Activated CD4-positive, alpha-beta T cell treated with anti-CD3 and anti-CD28 coated beads for 24 hours (primary cell): ENCODE results near the gene LEO1.

Experiments used
- DNase-seq, 2 donors: peaks; one replicate each; pipeline ENCODE4 v3.0.0-alpha.2; 2020; ENCODE audit warnings: low read depth in 2 of 2

LEO1 gene

GRCh38 chr15:51931016-51931415 lies 40.6 kb downstream of the LEO1 start:
- no peak for DNase-seq

DNA sequence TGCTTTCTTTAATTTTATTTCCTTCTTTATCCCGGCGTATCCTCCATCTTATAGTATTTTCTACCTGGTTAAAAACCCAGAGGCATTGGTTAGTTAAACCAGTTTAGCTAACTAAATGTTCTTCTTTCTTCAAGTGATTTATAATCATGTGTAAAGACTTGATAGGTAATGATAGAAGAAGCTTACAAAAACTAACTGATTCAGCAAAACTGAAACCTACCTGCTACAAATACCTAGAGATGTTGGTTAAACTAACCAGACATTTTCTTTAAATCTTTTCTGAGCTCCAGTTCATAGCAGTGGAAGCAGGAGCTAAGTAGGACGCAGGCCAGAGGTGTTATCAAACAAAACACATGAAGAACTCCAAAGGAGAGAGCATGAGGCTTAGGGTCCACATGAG lies 44.8 kb downstream of the LEO1 start:
- no peak for DNase-seq

- DNase-seq: no peak
Measured at GRCh38 chr15:51924156-51925068, 47.2 kb downstream of the LEO1 start.

DNA sequence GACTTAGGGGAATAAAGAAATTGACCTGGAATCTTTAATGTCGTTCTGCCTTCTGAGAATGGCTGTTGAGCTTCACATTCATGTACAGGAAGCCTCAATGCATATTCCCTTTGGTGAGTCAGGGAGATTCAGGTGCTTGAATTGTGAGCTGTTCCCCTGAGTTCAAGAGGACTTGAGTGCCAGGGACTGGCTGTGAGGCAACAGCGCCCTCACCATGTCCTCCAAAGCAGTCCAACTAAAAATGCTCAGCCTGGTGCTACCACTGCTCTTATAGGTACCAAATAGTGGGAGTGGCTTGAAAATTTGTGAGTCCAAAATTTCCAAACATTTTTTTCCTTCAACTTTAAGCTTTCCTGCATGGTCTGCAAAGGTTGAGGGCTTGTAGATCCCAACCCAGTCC lies 54.1 kb downstream of the LEO1 start:
- DNase-seq: no peak

- no peak for DNase-seq
Measured at GRCh38 chr15:51912528-51912927, 59.0 kb downstream of the LEO1 start.

GRCh38 chr15:51909584-51909983 lies 62.0 kb downstream of the LEO1 start:
- DNase-seq: no peak

- DNase-seq: no peak
Measured at GRCh38 chr15:51908316-51908715, 63.3 kb downstream of the LEO1 start.

DNA sequence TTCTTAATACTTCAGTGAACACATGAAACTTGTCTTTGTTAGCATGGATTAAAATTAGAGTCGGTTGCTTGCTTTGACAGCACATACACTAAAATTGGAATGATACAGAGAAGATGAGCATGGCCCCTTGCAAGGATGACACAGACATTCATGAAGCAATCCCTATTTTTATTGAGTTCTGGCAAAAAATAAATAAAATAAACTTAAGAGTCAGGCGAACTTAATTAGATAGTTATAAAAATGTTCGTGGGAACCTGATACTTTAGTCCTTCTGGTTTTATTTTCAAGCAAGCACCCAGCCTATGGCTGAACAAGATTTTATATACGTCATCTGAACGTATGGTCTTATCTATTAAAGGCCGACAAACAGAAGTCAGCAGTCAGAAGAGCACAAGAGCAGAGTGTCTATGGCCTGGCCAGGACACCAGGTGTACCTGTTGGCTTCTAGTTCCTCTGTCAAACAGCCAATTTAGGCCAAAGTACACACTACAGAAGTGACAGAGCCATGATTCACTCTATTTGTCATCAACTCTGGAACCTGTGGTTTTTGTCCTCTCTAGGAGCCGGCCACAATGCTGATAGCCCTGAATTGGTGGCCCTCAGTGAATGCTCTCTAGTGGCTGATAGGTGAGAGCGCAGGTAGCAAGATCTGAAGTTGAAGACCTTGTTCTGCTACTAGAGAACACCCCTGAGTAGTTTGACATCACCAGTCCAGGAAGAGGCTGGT lies 64.3 kb downstream of the LEO1 start:
- no peak for DNase-seq

- no peak for DNase-seq
Measured at GRCh38 chr15:51904931-51905330, 66.6 kb downstream of the LEO1 start.

GRCh38 chr15:51904421-51904820 lies 67.2 kb downstream of the LEO1 start:
- DNase-seq: no peak

DNA sequence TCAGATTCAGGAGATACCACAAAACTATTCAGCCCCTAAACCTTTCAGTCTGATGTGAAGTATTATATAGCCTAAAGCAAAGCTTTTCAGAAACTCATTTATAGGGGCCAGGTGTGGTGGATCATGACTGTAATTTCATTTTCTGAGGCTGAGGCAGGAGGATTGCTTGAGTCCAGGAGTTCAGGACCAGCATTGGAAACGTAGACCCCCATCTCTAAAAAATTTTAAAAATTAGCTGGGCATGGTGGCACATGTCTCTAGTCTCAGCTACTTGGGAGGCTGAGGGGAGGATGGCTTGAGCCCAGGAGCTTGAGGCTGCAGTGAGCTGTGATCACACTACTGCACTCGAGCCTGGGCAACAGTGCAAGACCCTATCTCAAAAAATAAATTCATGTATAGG lies 82.1 kb downstream of the LEO1 start:
- no peak for DNase-seq

- no peak for DNase-seq
Measured at GRCh38 chr15:51888593-51889195, 82.9 kb downstream of the LEO1 start.
